Spleen (tissue), 11 donors: ENCODE data around the gene ENTPD2. TPM values are rescaled to one million over a fixed set of nuclear protein-coding genes. Genes with fewer than 3 reads are reported as not detected.

Experiments used
- DNase-seq: peaks from one replicate; pipeline ENCODE4 v3.0.0-alpha.2; 2020
- H3K27ac ChIP-seq, 8 donors: fragments of 200-600 bp; sonication (generic) in 7 of 8; 1 replicate in 4 of 8; 2 replicates in 4 of 8; pipeline versions ENCODE4 v1.5.0 to v1.8.0; 2016 to 2021; ENCODE audit warnings: inconsistent platforms in 4 of 8, mild to moderate bottlenecking in 4 of 8, moderate library complexity in 1 of 8
- H3K27me3 ChIP-seq, 7 donors: fragments of 200-600 bp; sonication (generic) in 6 of 7; replicated peaks in 1 of 7; 1 replicate in 4 of 7; 2 replicates in 3 of 7; pipeline versions ENCODE4 v1.5.0 to v1.8.0; 2016 to 2021; ENCODE audit warnings: inconsistent platforms in 3 of 7, mild to moderate bottlenecking in 1 of 7
- H3K36me3 ChIP-seq, 6 donors: fragments of 200-600 bp; sonication (generic) in 5 of 6; 1 replicate in 4 of 6; 2 replicates in 2 of 6; pipeline versions ENCODE4 v1.5.0 to v1.8.0; 2016 to 2021; ENCODE audit warnings: inconsistent platforms in 2 of 6
- H3K4me1 ChIP-seq, 6 donors: fragments of 200-600 bp; sonication (generic) in 5 of 6; 1 replicate in 3 of 6; 2 replicates in 3 of 6; pipeline versions ENCODE4 v1.5.0 to v1.8.0; 2016 to 2021; ENCODE audit warnings: inconsistent platforms in 3 of 6
- H3K4me3 ChIP-seq, 8 donors: fragments of 200-600 bp; sonication (generic) in 7 of 8; 1 replicate in 4 of 8; 2 replicates in 4 of 8; pipeline versions ENCODE4 v1.5.0 to v1.8.0; 2016 to 2021; ENCODE audit warnings: inconsistent platforms in 4 of 8, mild to moderate bottlenecking in 4 of 8, moderate library complexity in 2 of 8
- H3K9me3 ChIP-seq, 8 donors: fragments of 200-600 bp; sonication (generic) in 7 of 8; 1 replicate in 4 of 8; 2 replicates in 4 of 8; pipeline versions ENCODE4 v1.5.0 to v1.8.0; 2016 to 2021; ENCODE audit warnings: inconsistent platforms in 4 of 8
- CTCF ChIP-seq, 11 experiments: fragments of 200-600 bp in 7 of 11; fragments of 450-650 bp in 4 of 11; sonication (generic) in 4 of 11; IDR thresholded peaks in 8 of 11; conservative IDR thresholded peaks in 3 of 11; 1 replicate in 7 of 11; 2 replicates in 4 of 11; pipeline versions ENCODE4 v1.4.0 to v1.8.0; 2016 to 2021; ENCODE audit warnings: antibody characterized with exemption in 11 of 11, inconsistent platforms in 4 of 11, mild to moderate bottlenecking in 1 of 11
- POLR2AphosphoS5 ChIP-seq, 3 donors: sonication (generic); formaldehyde crosslinking; IDR thresholded peaks; one replicate each; pipeline ENCODE4 v1.5.1; 2017; ENCODE audit warnings: antibody characterized with exemption in 3 of 3
- WGBS, 5 donors: extraction: QIAGEN DNeasy Blood & Tissue Kit in 3 of 5; methylation state at CpG; one replicate each; pipeline versions ENCODE4 v1.1.5 to v1.1.7; 2013 to 2018; 5-methylcytosine and 5-hydroxymethylcytosine counted together
- intact Hi-C: fragments of 100-400 bp; cut with DNase I; formaldehyde crosslinking; loops from one replicate; pipeline ENCODE4 v1.15.0; 2023; ENCODE audit warnings: low total_unique reads
- polyA plus RNA-seq, 3 donors: library from polyadenylated mRNA; stranded (reverse); fragments of 200-250 nt; gene quantifications; one replicate each; pipeline ENCODE4 v1.2.1, GENCODE V29; 2013
- small RNA-seq, 4 donors: library from RNA; depleted of rRNA; stranded (forward); fragments of <200 nt; gene quantifications; one replicate each; pipeline ENCODE3, GENCODE V24; 2016
- total RNA-seq, 7 donors: library from RNA; depleted of rRNA in 3 of 7; stranded (reverse); fragments of >200 nt in 3 of 7; fragmentation: NEBNext Ultra II Directional in 4 of 7; extraction: Animal tissue kit (Norgen Biotek cat#: 25700) in 4 of 7; gene quantifications; one replicate each; pipeline versions ENCODE4 v1.1.0 to v1.2.1, GENCODE V29; 2016 to 2021
- donor health status: healthy with polysubstance abuse.
- donor health status: DM: no; HTN: no; CAD: no; lungs with moderate emphysema.
- donor health status: DM: no; HTN: no; CAD: no.
- donor health status: Bipolar disorder and iron deficiency.
- donor health status: healthy.
- donor health status: DM: no; HTN: no; CAD: no.
- donor health status: DM: yes; HTN: yes; CAD: no.

Gene ENTPD2
- total and polyA plus RNA-seq, 10 donors = 0.11 to 0.58 (median 0.36) TPM; not detected in 6

DNA sequence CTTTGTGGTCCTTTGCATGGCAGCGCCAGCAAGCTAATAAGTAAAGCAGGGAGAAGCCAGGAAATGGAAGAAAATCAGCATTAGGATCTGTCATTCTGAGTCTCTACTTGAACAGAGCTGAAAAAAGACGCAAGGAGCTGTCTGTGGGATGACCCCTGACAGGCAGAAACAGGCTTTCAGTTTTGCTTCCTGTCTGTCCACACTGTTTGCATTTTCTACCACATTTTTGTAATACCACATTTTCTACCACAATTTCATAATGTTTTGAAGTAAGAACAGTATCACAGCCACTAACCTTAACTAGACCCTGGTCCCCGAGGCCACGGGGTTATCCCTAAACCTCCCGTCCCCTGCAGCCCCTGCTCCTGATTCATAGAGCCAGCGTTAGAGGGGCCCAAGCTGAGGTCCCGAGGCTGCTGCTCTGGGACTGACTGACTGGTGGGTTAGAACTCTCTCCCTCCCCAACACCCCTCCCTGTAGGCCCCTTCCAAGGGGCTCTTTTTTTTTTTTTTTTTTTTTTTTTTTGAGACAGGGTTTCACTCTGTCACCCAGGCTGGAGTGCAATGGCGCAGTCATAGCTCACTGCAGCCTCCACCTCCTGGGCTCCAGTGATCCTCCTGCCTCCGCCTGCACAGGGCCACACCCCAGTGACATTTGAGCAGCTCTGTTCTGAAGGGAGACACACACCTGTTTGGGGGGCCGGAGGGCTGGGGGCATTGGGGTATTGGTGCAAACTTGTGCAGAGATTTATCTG is 53.5 kb downstream of the ENTPD2 start:
- H3K4me1 ChIP-seq = peaks cover 47 to 76% (median 60%) of the 10 kb centered on the region in 6 donors
- H3K36me3 ChIP-seq = no peaks in the 10 kb centered on the region
- intact Hi-C loops = no loop called here
- TF ChIP-seq POLR2AphosphoS5 (IDR thresholded peaks at IDR 0.05) = peak in 1 of 3 donors; percentile 52
- TF ChIP-seq CTCF (IDR thresholded peaks at IDR 0.05 in 8 of 11, conservative IDR thresholded peaks at IDR 0.05 in 3 of 11) = no peak
- H3K4me3 ChIP-seq = peak overlapping the region in 1 of 8 donors; percentile 45
- peak overlapping the region; percentile 63 to 89 (median 82) for H3K27ac ChIP-seq
- WGBS, 5 donors = 27 to 34% (median 30%) methylated on average over 10 of the region's 10 CpGs
- H3K27me3 ChIP-seq = peaks cover 0 to 21% (median 0%) of the 10 kb centered on the region in 7 donors
- H3K9me3 ChIP-seq = no peaks in the 10 kb centered on the region
- no peak for DNase-seq

Small RNAs within 50 kb of the gene (small RNA-seq; reads per million reads assigned to genes)
- gene RF00153 = 0.08 to 0.35 (median 0.24) reads per million in 4 donors

Other genes starting within 250 kb of the ENTPD2 start
Only the 30 nearest of the 37 such genes appear.
- gene EDF1, start 187.8 kb downstream of the ENTPD2 start, total RNA-seq = 100 to 1,000 TPM; 184 to 241 (median 225) TPM
- gene EDF1, start 187.8 kb downstream of the ENTPD2 start, polyA plus RNA-seq = 100 to 1,000 TPM; 347 to 462 (median 441) TPM
- gene TRAF2, start 167.5 kb downstream of the ENTPD2 start, total RNA-seq = 10 to 100 TPM; 14.9 to 49.7 (median 29.6) TPM
- 10 to 100 TPM; 13.6 to 23.1 (median 19.6) TPM for gene TRAF2, start 167.5 kb downstream of the ENTPD2 start, polyA plus RNA-seq
- 100 to 1,000 TPM in 6 of 7 donors, 10 to 100 TPM in 1; 97.6 to 170 (median 105) TPM for gene FBXW5, start 109.3 kb downstream of the ENTPD2 start, total RNA-seq
- gene FBXW5, start 109.3 kb downstream of the ENTPD2 start, polyA plus RNA-seq = 100 to 1,000 TPM in 2 of 3 donors, 10 to 100 TPM in 1; 90.8 to 154 (median 123) TPM
- gene C8G, start 108.8 kb downstream of the ENTPD2 start, total RNA-seq = 1 to 10 TPM in 6 of 7 donors, not detected in 1; 2.3 to 7.4 (median 3.8) TPM
- gene C8G, start 108.8 kb downstream of the ENTPD2 start, polyA plus RNA-seq = 1 to 10 TPM; 3.2 to 4.3 (median 3.7) TPM
- 10 to 100 TPM in 4 of 7 donors, 1 to 10 TPM in 3; 3.1 to 63.4 (median 12.5) TPM for gene LCN12, start 101.8 kb downstream of the ENTPD2 start, total RNA-seq
- gene LCN12, start 101.8 kb downstream of the ENTPD2 start, polyA plus RNA-seq = 1 to 10 TPM in 2 of 3 donors, under 1 TPM in 1; 0.83 to 6.7 (median 4.8) TPM
- gene PTGDS, start 76.6 kb downstream of the ENTPD2 start, total RNA-seq = 100 to 1,000 TPM; 134 to 457 (median 378) TPM
- 1,000 to 10,000 TPM in 1 of 3 donors, 100 to 1,000 TPM in 2; 462 to 1,396 (median 703) TPM for gene PTGDS, start 76.6 kb downstream of the ENTPD2 start, polyA plus RNA-seq
- 1 to 10 TPM; 1.8 to 8.3 (median 3.3) TPM for gene LCNL1, start 71.1 kb downstream of the ENTPD2 start, total RNA-seq
- gene LCNL1, start 71.1 kb downstream of the ENTPD2 start, polyA plus RNA-seq = 1 to 10 TPM; 1.3 to 4.7 (median 2.3) TPM
- 10 to 100 TPM; 51.3 to 72.9 (median 63.9) TPM for gene PAXX, start 61.6 kb downstream of the ENTPD2 start, total RNA-seq
- gene PAXX, start 61.6 kb downstream of the ENTPD2 start, polyA plus RNA-seq = 100 to 1,000 TPM; 168 to 264 (median 261) TPM
- 10 to 100 TPM in 1 of 7 donors, 1 to 10 TPM in 6; 3.5 to 10.7 (median 5.5) TPM for gene CLIC3, start 57.5 kb downstream of the ENTPD2 start, total RNA-seq
- gene CLIC3, start 57.5 kb downstream of the ENTPD2 start, polyA plus RNA-seq = 1 to 10 TPM; 2.9 to 7.2 (median 5.3) TPM
- 10 to 100 TPM; 36.3 to 97.5 (median 59.0) TPM for gene ABCA2, start 25.8 kb downstream of the ENTPD2 start, total RNA-seq
- gene ABCA2, start 25.8 kb downstream of the ENTPD2 start, polyA plus RNA-seq = 10 to 100 TPM; 11.9 to 38.6 (median 19.6) TPM
- gene FUT7, start 22.0 kb downstream of the ENTPD2 start, total RNA-seq = 10 to 100 TPM in 2 of 7 donors, 1 to 10 TPM in 5; 5.5 to 14.9 (median 6.7) TPM
- 1 to 10 TPM; 4.0 to 6.9 (median 4.8) TPM for gene FUT7, start 22.0 kb downstream of the ENTPD2 start, polyA plus RNA-seq
- gene NPDC1, start 7.9 kb downstream of the ENTPD2 start, total RNA-seq = 100 to 1,000 TPM in 5 of 7 donors, 10 to 100 TPM in 2; 86.3 to 197 (median 111) TPM
- 100 to 1,000 TPM; 104 to 358 (median 256) TPM for gene NPDC1, start 7.9 kb downstream of the ENTPD2 start, polyA plus RNA-seq
- 1 to 10 TPM; 2.1 to 6.5 (median 3.0) TPM for gene SAPCD2, start 16.5 kb upstream of the ENTPD2 start, total RNA-seq
- 1 to 10 TPM in 2 of 3 donors, under 1 TPM in 1; 0.76 to 2.5 (median 2.4) TPM for gene SAPCD2, start 16.5 kb upstream of the ENTPD2 start, polyA plus RNA-seq
- 10 to 100 TPM; 19.5 to 35.9 (median 28.6) TPM for gene UAP1L1, start 23.5 kb upstream of the ENTPD2 start, total RNA-seq
- 10 to 100 TPM; 12.5 to 29.7 (median 24.6) TPM for gene UAP1L1, start 23.5 kb upstream of the ENTPD2 start, polyA plus RNA-seq
- 10 to 100 TPM; 43.2 to 67.9 (median 51.7) TPM for gene MAN1B1, start 32.9 kb upstream of the ENTPD2 start, total RNA-seq
- gene MAN1B1, start 32.9 kb upstream of the ENTPD2 start, polyA plus RNA-seq = 100 to 1,000 TPM in 1 of 3 donors, 10 to 100 TPM in 2; 49.6 to 112 (median 90.0) TPM
- 100 to 1,000 TPM; 105 to 250 (median 166) TPM for gene DPP7, start 60.7 kb upstream of the ENTPD2 start, total RNA-seq
- 100 to 1,000 TPM; 342 to 536 (median 501) TPM for gene DPP7, start 60.7 kb upstream of the ENTPD2 start, polyA plus RNA-seq
- under 1 TPM in 1 of 7 donors, not detected in 6; 0.70 TPM for gene GRIN1, start 85.1 kb upstream of the ENTPD2 start, total RNA-seq
- gene GRIN1, start 85.1 kb upstream of the ENTPD2 start, polyA plus RNA-seq = under 1 TPM; 0.03 to 0.07 (median 0.03) TPM
- gene LRRC26, start 116.0 kb upstream of the ENTPD2 start, total RNA-seq = under 1 TPM in 2 of 7 donors, not detected in 5; 0.28 to 0.60 TPM
- gene LRRC26, start 116.0 kb upstream of the ENTPD2 start, polyA plus RNA-seq = under 1 TPM in 1 of 3 donors, not detected in 2; 0.06 TPM
- gene TMEM210, start 118.0 kb upstream of the ENTPD2 start, total RNA-seq = not detected
- not detected for gene TMEM210, start 118.0 kb upstream of the ENTPD2 start, polyA plus RNA-seq
- 10 to 100 TPM; 38.4 to 93.0 (median 62.2) TPM for gene ANAPC2, start 134.5 kb upstream of the ENTPD2 start, total RNA-seq
- 10 to 100 TPM; 27.8 to 67.4 (median 48.5) TPM for gene ANAPC2, start 134.5 kb upstream of the ENTPD2 start, polyA plus RNA-seq
- gene SSNA1, start 134.6 kb upstream of the ENTPD2 start, total RNA-seq = 10 to 100 TPM; 38.2 to 54.3 (median 43.0) TPM
- gene SSNA1, start 134.6 kb upstream of the ENTPD2 start, polyA plus RNA-seq = 100 to 1,000 TPM in 1 of 3 donors, 10 to 100 TPM in 2; 82.0 to 109 (median 99.6) TPM
- gene TPRN, start 146.7 kb upstream of the ENTPD2 start, total RNA-seq = 1 to 10 TPM; 6.3 to 9.6 (median 7.2) TPM
- gene TPRN, start 146.7 kb upstream of the ENTPD2 start, polyA plus RNA-seq = 10 to 100 TPM in 1 of 3 donors, 1 to 10 TPM in 2; 4.5 to 10.7 (median 4.7) TPM
- gene TMEM203, start 151.6 kb upstream of the ENTPD2 start, total RNA-seq = 10 to 100 TPM; 28.4 to 37.9 (median 34.6) TPM
- gene TMEM203, start 151.6 kb upstream of the ENTPD2 start, polyA plus RNA-seq = 10 to 100 TPM; 37.4 to 50.1 (median 44.9) TPM
- gene NDOR1, start 151.6 kb upstream of the ENTPD2 start, total RNA-seq = 10 to 100 TPM; 14.2 to 28.7 (median 21.6) TPM
- gene NDOR1, start 151.6 kb upstream of the ENTPD2 start, polyA plus RNA-seq = 10 to 100 TPM in 1 of 3 donors, 1 to 10 TPM in 2; 6.3 to 21.7 (median 9.0) TPM
- gene RNF208, start 168.2 kb upstream of the ENTPD2 start, total RNA-seq = 1 to 10 TPM; 1.2 to 6.2 (median 2.4) TPM
- 1 to 10 TPM; 2.3 to 5.4 (median 2.9) TPM for gene RNF208, start 168.2 kb upstream of the ENTPD2 start, polyA plus RNA-seq
- gene CYSRT1, start 171.1 kb upstream of the ENTPD2 start, total RNA-seq = under 1 TPM in 2 of 7 donors, not detected in 5; 0.36 to 0.94 TPM
- gene CYSRT1, start 171.1 kb upstream of the ENTPD2 start, polyA plus RNA-seq = under 1 TPM; 0.55 to 0.70 (median 0.64) TPM
- gene RNF224, start 173.4 kb upstream of the ENTPD2 start, total RNA-seq = not detected
- gene RNF224, start 173.4 kb upstream of the ENTPD2 start, polyA plus RNA-seq = not detected
- not detected for gene SLC34A3, start 176.8 kb upstream of the ENTPD2 start, total RNA-seq
- not detected for gene SLC34A3, start 176.8 kb upstream of the ENTPD2 start, polyA plus RNA-seq
- 100 to 1,000 TPM in 4 of 7 donors, 10 to 100 TPM in 3; 55.1 to 137 (median 102) TPM for gene TUBB4B, start 187.2 kb upstream of the ENTPD2 start, total RNA-seq
- gene TUBB4B, start 187.2 kb upstream of the ENTPD2 start, polyA plus RNA-seq = 100 to 1,000 TPM in 2 of 3 donors, 10 to 100 TPM in 1; 59.6 to 112 (median 107) TPM
- gene STPG3, start 197.2 kb upstream of the ENTPD2 start, total RNA-seq = not detected
- gene STPG3, start 197.2 kb upstream of the ENTPD2 start, polyA plus RNA-seq = not detected